ENCODE measurements around the gene MARCHF5.

DNA sequence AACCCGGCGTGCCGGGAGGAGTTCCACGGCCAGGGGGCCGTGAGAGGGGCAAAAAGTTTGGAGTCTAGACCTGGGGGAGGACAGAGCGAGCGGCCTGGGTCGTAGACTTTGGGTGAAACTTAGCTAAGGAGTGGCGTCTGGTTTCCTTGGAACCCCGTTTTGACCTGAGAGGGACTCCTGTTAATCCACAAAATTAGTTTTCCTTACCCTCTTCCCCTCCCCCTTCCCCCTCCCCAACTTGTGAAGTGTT, 574 bp downstream of the MARCHF5 start:
- TF ChIP-seq, protein P1, sequence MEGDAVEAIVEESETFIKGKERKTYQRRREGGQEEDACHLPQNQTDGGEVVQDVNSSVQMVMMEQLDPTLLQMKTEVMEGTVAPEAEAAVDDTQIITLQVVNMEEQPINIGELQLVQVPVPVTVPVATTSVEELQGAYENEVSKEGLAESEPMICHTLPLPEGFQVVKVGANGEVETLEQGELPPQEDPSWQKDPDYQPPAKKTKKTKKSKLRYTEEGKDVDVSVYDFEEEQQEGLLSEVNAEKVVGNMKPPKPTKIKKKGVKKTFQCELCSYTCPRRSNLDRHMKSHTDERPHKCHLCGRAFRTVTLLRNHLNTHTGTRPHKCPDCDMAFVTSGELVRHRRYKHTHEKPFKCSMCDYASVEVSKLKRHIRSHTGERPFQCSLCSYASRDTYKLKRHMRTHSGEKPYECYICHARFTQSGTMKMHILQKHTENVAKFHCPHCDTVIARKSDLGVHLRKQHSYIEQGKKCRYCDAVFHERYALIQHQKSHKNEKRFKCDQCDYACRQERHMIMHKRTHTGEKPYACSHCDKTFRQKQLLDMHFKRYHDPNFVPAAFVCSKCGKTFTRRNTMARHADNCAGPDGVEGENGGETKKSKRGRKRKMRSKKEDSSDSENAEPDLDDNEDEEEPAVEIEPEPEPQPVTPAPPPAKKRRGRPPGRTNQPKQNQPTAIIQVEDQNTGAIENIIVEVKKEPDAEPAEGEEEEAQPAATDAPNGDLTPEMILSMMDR (IDR thresholded peaks at IDR 0.05 in 8 of 11, conservative IDR thresholded peaks at IDR 0.05 in 3 of 11): no peak
- TF ChIP-seq POLR2A (IDR thresholded peaks at IDR 0.05): no peak

All from spleen (tissue), 7 donors.